GM21390 (cell line): ENCODE results near the gene LGALS16.
"Not testable (repeated sequence)": the region's sequence is repeated elsewhere in the genome, so short reads cannot be mapped to it uniquely, and the experiment has no call there.

ENCODE experiments used
- ATAC-seq: cut with Tn5 transposase; IDR thresholded peaks from one replicate; pipeline ENCODE4 v1.9.1; 2021; ENCODE audit not compliant: unreplicated experiment

LGALS16 gene

GRCh38 chr19:39677961-39678889 lies 22.5 kb downstream of the LGALS16 start:
- no peak for ATAC-seq

DNA sequence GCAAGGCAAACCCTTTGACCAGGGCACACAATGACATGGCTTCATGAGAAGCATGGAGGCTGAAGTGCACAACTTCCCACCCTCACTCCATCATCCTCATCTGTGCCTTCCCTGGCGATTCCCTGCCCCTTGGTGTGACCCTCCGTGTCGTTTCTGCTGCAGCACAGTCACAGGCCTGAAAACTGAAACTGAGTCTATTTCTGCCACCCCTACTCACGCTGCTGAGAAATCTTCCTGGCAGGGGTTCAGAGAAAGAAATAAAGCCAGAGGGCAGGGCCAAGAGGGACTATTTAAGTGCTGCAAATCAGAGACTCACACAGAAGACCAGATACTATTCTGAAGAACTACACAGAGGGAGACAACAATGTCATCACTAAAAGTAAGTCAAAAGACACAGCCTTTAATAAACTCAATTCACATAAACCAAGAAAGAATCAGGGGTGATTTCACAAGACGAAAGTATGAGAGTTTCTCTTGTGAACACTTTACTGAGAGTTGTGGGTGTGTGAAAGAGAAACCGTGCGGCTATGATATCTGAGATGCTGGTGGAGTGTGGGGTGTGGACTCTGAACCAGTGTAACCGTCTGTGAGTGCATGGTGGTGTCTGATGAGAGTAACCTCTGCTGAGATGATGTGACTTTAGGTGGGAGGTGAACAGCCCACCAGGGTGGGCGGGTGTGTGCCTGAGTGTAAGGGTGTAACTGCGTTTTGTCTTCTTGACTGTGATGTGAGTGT lies 23.5 kb downstream of the LGALS16 start:
- ATAC-seq, result peak; percentile 50

DNA sequence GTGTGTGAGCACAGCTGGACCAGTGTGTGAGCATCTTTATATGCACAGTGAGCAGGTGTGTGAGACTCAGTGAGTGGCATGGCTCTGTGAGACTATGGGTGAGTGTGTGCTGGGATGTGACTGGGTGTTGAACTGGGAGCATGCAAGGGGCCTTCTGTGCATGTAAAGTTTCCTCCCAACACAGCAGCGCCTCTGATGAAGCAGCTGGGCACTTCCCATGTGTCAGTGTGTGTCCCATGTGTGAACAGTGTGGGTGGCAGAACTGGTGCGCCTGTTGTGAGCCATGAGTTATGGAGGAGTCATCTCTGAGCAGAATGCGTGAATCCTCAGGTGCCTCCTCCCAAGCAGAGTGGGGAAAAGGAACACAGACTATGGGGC lies 24.1 kb downstream of the LGALS16 start:
- peak; percentile 9 for ATAC-seq

DNA sequence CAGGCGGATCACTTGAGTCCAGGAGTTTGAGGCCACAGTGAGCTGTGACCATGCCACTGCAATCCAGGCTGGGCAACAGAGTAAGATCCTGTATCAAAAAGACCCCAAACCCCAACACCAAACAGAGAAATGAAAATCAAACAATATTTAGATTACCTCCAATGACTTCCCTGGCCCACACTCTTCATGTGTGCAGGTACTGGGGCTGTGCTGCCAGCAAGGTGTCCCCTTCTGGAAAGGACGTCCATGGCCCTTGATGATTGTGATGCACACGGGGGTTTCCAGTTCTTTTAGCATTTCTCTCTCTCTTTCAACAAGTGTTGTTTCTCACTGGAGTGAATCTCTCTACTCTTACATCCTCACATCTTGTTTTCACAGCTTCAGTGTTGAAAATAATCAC lies 24.9 kb downstream of the LGALS16 start:
- no peak for ATAC-seq

DNA sequence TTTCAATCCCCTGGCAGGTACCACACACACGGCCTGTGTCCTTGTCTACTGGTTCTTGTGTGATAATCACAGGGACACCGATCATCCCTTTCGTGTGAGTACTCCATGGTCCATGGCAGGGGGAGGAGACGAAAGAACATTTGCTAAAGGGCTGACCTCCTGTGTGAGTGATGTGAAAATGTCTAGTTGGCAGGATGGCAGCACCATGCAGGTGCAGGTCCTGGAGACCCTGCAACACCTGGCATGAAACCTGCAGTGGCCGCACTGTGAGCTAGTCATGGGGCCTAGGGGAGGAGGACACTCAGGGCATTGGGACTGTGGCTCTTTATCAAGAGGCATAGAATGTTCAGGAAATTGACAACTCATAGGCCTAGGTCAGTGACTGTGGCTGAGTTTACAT lies 25.7 kb downstream of the LGALS16 start:
- no peak for ATAC-seq

- ATAC-seq, result no peak
Observed at GRCh38 chr19:39684267-39684666, 28.6 kb downstream of the LGALS16 start.

- no peak for ATAC-seq
Observed at GRCh38 chr19:39686739-39687138, 31.0 kb downstream of the LGALS16 start.

DNA sequence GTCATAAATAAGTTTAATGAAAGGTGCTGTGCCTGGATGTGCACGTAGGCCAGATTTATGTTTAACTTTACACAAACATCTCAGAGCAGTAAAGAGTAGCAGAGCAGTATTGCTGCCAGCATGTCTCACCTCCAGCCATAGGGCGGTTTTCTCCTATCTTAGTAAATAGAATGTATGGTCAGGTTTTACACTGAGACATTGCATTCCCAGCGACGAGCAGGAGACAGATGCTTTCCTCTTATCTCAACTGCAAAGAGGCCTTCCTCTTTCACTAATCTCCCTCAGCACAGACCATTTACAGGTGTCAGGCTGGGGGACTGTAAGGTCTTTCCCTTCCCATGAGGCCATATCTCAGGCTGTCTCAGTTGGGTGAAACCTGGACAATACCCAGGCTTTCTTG lies 32.9 kb downstream of the LGALS16 start:
- ATAC-seq, result not testable (repeated sequence)

DNA sequence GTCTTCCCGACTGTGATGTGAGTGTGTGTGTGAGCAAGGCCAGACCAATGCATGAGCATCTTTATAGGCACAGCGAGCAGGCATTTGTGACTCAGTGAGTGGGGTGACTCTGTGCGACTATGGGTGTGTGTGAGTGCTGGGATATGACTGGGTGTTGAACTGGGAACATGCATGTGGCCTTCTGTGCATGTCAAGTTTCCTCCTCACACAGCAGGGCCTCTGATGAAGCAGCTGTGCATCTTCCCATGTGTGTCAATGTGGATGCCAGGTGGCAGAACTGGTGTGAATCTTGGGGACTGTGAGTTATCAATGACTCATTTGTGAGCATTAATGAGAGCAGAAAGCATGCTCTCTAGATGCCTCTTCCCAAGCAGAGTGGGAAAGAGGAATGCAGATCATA lies 36.5 kb downstream of the LGALS16 start:
- ATAC-seq, result no peak

DNA sequence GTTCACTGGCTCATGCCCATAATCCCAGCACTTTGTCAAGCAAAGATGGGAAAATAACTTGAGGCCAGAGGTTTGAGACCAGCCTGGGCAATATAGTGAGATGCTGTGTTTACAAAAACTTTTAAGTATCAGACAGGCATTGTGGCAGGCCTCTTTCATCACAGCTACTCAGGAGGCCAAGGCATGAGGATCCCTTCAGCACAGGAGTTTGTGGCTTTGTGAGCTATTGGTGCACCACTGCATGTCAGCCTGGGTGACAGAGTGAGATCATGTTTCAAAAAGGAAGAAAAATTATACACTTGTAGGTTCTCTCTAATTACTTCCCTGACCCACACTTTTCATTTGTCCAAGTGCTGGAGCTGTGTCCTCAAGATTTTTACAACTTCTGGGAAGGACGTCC lies 37.1 kb downstream of the LGALS16 start:
- no peak for ATAC-seq

DNA sequence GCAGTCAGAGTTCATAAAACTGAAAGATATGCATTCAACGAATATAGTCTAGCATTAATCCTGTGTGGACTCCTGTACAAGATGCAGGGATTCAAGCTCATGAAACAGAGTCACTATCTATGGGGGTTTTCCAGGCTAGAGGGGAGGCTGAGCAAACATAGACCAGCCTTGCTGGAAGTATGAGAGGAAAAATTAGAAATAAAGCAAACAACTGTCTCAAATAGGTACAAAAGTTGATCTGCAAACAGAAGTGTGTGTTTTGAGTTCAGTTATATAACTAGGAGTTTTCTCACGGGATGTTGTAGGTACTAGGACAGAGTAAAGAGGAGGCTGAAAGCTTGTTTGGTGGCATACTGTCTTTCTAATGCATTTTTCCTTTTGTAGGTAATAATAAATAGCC lies 40.0 kb downstream of the LGALS16 start:
- no peak for ATAC-seq

DNA sequence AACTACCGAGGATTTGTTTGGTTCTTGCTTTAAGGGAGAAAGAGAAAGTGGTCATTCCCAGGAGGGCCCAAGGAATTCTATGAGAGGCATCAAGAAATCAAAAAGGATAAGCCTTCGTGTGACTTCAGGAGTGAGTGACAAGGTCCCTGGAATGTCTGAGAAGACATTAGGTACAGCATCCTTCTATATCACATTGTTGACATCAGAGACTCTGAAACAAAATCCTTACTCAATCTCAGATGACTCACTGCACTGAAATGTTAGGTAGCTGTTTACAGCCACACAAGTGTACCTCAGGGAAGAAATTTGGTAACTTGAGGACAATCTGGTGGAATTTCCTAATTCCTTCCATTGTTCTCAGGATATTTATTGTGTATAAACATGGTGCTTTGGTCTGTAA lies 40.7 kb downstream of the LGALS16 start:
- no peak for ATAC-seq

DNA sequence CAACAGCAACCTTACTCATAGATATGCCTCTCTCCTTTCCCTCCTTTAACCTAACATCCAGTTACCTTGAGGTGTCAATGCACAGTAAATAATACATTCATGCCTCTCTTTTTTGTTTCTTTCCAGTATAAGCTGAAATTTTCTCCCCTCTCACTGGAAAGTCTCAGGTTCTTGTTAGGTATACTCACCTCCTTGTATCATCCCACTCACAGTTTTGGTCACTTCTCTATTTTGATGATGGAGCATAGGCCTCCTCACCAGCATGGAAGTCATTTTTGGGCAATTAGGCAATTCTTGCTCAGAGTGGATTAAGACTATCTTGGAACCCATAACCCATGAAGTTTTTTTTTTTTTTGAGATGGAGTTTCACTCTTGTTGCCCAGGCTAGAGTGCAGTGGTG lies 42.8 kb downstream of the LGALS16 start:
- ATAC-seq, result no peak

DNA sequence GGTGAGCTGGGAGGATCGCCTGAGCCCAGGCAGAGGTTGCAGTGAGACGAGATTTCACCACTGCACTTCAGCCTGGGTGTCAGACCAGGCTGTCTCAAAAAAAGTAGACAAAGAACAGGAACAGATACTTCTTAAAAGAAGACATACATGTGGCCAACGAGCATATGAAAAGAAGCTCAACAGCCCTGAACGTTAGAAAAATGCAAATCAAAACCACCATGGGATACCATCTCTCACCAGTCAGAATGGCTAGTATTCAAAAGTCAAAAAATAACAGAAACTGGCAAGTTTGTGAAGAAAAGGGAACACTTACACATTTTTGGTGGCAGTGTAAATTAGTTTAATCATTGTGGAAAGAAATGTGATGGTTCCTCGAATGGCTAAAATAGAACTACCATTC lies 45.6 kb downstream of the LGALS16 start:
- ATAC-seq, result no peak

DNA sequence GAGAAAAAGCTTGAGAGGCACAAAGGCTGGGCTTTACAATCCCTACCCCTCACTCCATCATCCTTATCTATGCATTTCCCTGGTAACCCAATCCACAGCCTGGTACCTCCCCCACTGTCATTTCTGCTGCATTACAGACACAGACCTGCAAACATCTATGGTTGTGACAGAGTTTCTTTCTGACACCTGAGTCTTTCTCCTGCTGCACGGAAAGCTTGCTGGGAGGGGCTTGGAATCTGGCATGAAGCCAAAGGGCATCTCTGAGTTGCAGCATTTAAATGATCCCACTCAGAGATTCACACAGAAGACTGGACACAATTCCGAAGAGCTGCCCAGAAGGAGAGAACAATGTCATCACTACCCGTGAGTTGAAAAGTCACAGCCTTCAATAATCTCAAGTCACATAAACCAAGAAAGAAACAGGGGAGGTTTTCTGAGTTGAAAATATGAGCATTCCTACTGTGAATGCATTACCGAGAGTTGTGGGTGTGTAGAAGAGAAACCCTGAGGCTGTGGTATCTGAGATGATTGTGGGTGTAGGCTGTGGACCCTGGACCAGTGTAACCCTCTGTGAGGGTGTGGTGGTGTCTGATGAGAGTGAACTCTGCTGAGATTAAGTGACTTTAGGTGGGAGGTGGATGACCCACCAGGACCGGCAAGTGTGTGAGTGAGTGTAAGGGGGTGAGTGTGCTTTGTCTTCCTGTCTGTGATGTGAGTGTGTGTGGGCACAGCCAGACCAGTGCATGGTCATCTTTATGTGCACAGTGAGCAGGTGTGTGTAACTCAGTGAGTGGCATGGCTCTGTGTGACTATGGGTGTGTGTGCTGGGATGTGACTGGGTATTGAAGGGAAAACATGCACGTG lies 48.7 kb downstream of the LGALS16 start, which contains the start of gene LGALS14:
TSS of gene LGALS14 (plus strand) at position 301 of the 864 bp plus-strand sequence. CDS start at position 349, 48 bp downstream.
- peak; percentile 39 for ATAC-seq

- no peak for ATAC-seq
Observed at GRCh38 chr19:39705578-39706188, 50.0 kb downstream of the LGALS16 start.

- ATAC-seq, result no peak
Observed at GRCh38 chr19:39708594-39708993, 52.9 kb downstream of the LGALS16 start.

- ATAC-seq, result no peak
Observed at GRCh38 chr19:39709026-39709872, 53.5 kb downstream of the LGALS16 start.
